ENCODE measurements around the gene CELA3A.
"Not testable (repeated sequence)": the region's sequence is repeated elsewhere in the genome, so short reads cannot be mapped to it uniquely, and the experiment has no call there.

Gene CELA3A

GRCh38 chr1:22001409-22001808 is at the start of gene CELA3A:
Gene CELA3A (plus strand): TSS chr1:22001657. CDS start chr1:22001675, 18 bp downstream.
- in situ Hi-C loops (cut with MboI; ENCODE audit: low sequenced_read_pairs) = no loop called here

DNA sequence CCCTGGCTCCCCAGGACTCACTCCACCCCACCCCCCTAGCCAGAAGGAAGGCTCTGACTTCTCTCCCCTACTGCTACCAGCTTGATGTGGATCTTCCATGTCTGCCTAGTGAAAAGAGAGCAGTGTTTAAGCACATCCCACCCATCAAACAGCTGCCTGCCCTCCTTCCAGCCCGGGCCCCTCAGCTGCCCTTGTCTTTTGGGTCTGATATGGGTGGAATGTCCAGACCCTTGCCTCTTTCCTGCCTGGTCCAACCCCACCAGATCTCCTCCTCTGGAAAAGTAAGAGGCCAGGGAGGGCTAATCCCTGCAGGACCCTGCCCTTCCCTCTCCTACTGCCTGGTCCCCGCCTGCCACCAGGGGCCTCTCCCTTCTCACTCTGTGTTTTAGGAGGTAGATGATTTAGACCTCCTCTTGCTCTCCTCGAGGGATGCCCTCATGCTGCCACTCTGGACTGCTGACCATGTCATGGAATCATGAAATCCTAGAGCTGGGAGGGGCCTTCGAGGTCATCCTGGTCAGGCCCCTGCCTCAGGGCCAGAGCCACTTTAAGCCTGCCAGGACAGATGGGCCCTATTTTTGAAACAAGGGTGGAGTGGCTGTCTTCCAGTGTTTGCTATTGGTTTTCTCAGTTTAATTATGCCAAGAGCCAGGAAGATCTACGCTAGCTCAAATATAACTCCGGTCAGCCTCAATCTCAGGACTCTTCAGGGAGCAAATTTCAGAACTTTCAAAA is 48.5 kb upstream of the CELA3A start:
- in situ Hi-C loops (cut with MboI; ENCODE audit: low sequenced_read_pairs) = loop anchor here (25.0 kb wide), 2 partner anchors 591 to 716 kb away; no protein-coding TSS in a partner anchor

DNA sequence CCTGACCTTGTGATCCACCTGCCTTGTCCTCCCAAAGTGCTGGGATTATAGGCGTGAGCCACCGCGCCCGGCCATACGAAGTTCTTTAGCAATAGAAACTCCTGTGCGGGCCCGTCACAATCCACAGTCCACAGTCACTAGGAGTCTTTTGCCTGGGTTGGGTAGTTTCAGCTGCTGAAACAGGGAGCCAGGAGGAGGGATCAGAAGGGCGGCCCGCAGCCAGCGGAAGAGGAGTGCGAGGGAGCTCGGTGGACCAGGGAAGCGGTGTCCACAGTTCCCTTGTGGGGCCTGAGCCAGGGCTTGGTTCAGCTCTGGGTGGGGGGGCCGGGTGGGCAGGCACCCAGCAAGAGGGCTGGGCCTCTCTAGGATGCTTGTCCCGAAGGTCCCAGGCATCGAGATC is 46.4 kb upstream of the CELA3A start:
- in situ Hi-C loops (cut with MboI; ENCODE audit: low sequenced_read_pairs) = loop anchor here (25.0 kb wide), 2 partner anchors 593 to 718 kb away; no protein-coding TSS in a partner anchor

GRCh38 chr1:21955501-21956281 is 45.8 kb upstream of the CELA3A start:
- in situ Hi-C loops (cut with MboI; ENCODE audit: low sequenced_read_pairs) = loop anchor here (25.0 kb wide), 2 partner anchors 593 to 718 kb away; no protein-coding TSS in a partner anchor

- in situ Hi-C loops (cut with MboI; ENCODE audit: low sequenced_read_pairs) = loop anchor here (25.0 kb wide), 2 partner anchors 595 to 720 kb away; no protein-coding TSS in a partner anchor
These were observed 44.5 kb upstream of the CELA3A start for GRCh38 chr1:21956720-21957552.

DNA sequence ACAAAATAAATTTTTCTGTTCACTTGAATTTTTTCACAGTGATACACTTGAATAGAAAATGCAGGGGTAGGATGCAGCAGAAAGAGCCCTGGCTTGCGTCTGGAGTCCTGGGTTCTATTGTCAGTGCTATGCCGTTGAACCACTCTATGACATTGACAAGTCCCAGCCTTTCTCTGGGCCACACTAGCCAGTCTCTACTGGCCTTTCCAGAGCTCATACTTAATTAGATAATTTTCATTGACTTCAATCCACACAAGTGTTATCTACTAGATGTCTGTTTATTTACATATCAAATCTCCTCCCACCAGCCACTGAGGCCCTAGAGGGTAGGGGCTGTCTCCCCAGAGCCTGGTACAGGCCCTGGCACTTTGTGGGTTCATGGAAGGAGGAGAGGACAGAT is 40.1 kb upstream of the CELA3A start:
- in situ Hi-C loops (cut with MboI; ENCODE audit: low sequenced_read_pairs) = loop anchor here (25.0 kb wide), 2 partner anchors 599 to 724 kb away; no protein-coding TSS in a partner anchor

DNA sequence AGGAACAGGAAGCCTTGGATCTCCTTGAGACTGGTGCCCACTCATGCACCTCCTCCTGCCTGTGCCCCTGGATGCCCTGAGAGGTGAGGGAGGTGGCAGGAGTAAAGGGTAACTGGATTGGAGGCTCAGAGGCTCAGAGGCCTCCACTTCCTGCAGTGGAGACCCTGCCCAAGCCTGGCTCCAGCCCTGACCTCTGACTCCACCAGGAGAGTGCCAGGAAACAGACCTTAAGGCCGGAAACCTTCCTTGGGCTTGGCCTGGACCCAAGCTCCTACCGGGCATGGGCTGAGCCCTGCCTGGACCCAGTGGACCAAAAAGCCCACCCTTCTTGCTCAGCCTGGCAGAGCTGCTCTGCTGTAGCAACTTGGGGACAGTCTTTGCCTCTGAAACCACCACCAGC is 39.7 kb upstream of the CELA3A start:
- in situ Hi-C loops (cut with MboI; ENCODE audit: low sequenced_read_pairs) = loop anchor here (25.0 kb wide), 2 partner anchors 599 to 724 kb away; no protein-coding TSS in a partner anchor

DNA sequence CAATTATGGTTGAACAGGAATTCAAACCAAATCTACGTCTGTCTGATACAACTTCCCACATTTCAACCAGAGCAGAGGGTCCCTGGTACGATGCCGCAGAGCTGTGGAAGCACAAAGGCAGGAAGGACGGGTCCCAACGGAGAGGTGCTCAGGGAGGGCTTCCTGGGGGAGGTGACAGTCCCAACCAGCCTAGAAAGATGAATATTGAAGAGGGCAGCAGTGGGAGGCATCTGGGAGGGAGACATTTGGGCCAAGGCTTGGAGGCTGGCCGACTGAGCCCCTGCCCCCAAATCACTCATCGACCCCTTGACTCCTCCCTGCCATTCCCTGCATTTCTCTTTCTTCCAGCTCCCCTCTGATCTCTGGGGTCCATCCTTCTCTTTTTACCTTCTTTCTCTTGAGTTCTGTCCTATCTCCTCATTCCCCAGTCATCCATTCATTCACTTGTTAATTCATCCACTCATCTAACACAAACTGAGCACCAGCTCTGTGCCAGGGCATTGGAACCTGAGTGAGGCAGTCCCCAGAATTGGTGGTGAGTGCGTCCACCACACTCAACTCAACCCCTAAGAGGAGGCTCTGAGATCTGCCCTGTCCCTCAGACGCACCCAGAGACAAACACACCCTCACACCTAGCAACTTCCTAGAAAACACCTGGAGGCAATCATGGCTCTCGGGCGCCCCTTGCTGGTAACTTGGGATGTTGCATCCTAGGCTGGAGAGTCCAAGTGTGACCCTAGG is 37.8 kb upstream of the CELA3A start:
- in situ Hi-C loops (cut with MboI; ENCODE audit: low sequenced_read_pairs) = loop anchor here (25.0 kb wide), 2 partner anchors 601 to 726 kb away; no protein-coding TSS in a partner anchor

- in situ Hi-C loops (cut with MboI; ENCODE audit: low sequenced_read_pairs) = loop anchor here (25.0 kb wide), 2 partner anchors 604 to 729 kb away; no protein-coding TSS in a partner anchor
These were observed 35.0 kb upstream of the CELA3A start for GRCh38 chr1:21966247-21967000.

GRCh38 chr1:21967216-21967615 is 34.2 kb upstream of the CELA3A start:
- in situ Hi-C loops (cut with MboI; ENCODE audit: low sequenced_read_pairs) = loop anchor here (25.0 kb wide), 2 partner anchors 605 to 730 kb away; no protein-coding TSS in a partner anchor

GRCh38 chr1:21969066-21969465 is 32.4 kb upstream of the CELA3A start:
- in situ Hi-C loops (cut with MboI; ENCODE audit: low sequenced_read_pairs) = loop anchor here (25.0 kb wide), 2 partner anchors 607 to 732 kb away; no protein-coding TSS in a partner anchor

DNA sequence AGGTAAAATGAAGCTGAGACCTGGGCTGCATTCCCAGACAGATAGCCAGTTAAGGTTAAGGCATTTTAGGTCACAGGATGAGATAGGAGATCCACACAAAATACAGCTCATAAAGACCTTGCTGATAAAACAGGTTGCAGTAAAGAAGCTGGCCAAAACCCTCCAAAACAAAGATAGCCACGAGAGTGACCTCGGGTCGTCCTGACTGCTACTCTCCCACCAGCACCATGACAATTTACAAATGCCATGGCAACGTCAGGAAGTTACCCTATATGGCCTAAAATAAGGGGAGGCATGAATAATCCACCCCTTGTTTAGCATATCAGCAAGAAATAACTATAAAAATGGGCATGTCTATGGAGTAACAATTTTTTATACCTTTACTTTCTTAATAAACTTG is 30.9 kb upstream of the CELA3A start:
- in situ Hi-C loops (cut with MboI; ENCODE audit: low sequenced_read_pairs) = loop anchor here (25.0 kb wide), 2 partner anchors 608 to 733 kb away; no protein-coding TSS in a partner anchor

- in situ Hi-C loops (cut with MboI; ENCODE audit: low sequenced_read_pairs) = loop anchor here (25.0 kb wide), 2 partner anchors 611 to 736 kb away; no protein-coding TSS in a partner anchor
These were observed 28.4 kb upstream of the CELA3A start for GRCh38 chr1:21972973-21973441.

GRCh38 chr1:21973948-21974347 is 27.5 kb upstream of the CELA3A start:
- in situ Hi-C loops (cut with MboI; ENCODE audit: low sequenced_read_pairs) = loop anchor here (25.0 kb wide), 2 partner anchors 612 to 737 kb away; no protein-coding TSS in a partner anchor

DNA sequence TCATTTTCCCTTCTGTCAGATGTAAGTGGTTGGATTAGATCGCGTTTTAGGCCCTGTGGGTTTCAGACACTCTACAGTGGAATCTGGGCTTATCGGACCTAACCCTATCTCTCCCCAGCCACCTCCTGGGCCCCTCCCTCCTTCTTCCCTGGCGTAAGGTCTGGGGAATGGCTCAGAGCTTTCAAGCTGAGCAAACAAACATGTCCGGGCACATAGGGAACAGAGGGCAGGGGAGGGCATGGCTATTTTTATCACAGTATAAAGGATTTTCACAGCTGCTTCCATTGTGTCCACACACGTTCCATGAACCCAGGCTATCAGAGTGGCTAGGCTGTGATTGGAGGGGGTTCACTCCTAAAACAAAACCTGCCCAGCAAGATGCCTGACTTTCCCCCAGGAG is 26.8 kb upstream of the CELA3A start:
- in situ Hi-C loops (cut with MboI; ENCODE audit: low sequenced_read_pairs) = loop anchor here (25.0 kb wide), 2 partner anchors 612 to 737 kb away; no protein-coding TSS in a partner anchor

GRCh38 chr1:21975296-21975695 is 26.2 kb upstream of the CELA3A start:
- in situ Hi-C loops (cut with MboI; ENCODE audit: low sequenced_read_pairs) = not testable (repeated sequence)

- in situ Hi-C loops (cut with MboI; ENCODE audit: low sequenced_read_pairs) = not testable (repeated sequence)
These were observed 24.7 kb upstream of the CELA3A start, which contains the start of gene CELA3B for GRCh38 chr1:21976703-21977239. Gene CELA3B (plus strand): TSS chr1:21977022. CDS start chr1:21977040, 18 bp downstream.

- in situ Hi-C loops (cut with MboI; ENCODE audit: low sequenced_read_pairs) = not testable (repeated sequence)
These were observed 23.2 kb upstream of the CELA3A start for GRCh38 chr1:21978209-21978608.

Measured in HL-60/S4 treated with retinoic acid at 250 ng/mL for 4 days and 3 days (cell line).